ENCODE data around the gene SLC25A29.

DNA sequence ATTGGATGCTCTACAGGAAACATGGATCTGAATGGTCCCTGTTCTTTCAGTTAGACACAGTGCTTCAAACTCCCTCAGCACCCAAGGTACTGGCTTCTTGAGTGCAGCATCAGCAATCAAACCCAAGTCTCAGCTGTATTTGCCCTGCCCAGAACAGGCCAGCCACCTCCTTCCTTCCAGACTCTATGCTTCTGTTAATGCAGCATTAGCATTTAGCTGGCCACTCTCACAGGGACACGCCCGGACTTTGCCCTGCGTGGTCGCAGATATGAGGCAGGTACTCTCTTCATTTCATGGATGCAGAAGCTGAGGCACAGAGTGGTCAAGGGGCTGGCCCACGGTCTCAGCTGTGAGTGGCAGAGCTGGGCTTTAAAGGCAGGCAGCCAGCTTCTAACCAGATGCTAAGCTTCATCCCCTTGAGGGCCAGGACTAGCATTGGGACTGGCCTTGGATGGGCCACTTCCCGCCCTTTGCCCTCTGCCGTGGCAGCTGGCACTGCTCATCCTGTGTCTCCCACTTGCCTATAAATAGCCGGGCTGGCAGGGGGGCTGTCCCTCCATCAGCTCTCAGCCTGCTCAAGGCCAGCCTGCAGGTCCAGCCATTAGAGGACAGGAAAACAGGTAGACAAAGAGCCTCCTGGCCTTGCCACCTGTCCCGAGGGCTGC, 15.4 kb upstream of the SLC25A29 start:
- TF ChIP-seq CTCF (conservative IDR thresholded peaks at IDR 0.05; ENCODE audit: low read length) (no peak), EZH2phosphoT487 (IDR thresholded peaks at IDR 0.05; ENCODE audit: borderline replicate concordance) (no peak)

All from Loucy (cell line).